Endothelial cell of umbilical vein (primary cell): ENCODE measurements around the gene IL4I1.

ENCODE experiments used
- TF ChIP-seq, protein P1 (sequence below), 2 donors: IDR thresholded peaks; 1 replicate in 1 of 2; 2 replicates in 1 of 2; pipeline ENCODE4 v1.5.1; 2011; ENCODE audit warnings: low read length in 2 of 2, mild to moderate bottlenecking in 2 of 2, moderate library complexity in 2 of 2, control low read depth in 1 of 2, inconsistent platforms in 1 of 2, low read depth in 1 of 2; ENCODE audit not compliant: insufficient read depth in 1 of 2; ENCODE audit errors: extremely low read depth in 1 of 2
- TF ChIP-seq, protein P2 (sequence below): IDR thresholded peaks from 2 replicates; pipeline ENCODE4 v1.6.1; 2011; ENCODE audit not compliant: insufficient read depth, insufficient read length

GRCh38 chr19:49866933-49867782 lies 29.5 kb downstream of the IL4I1 start, which contains the start of gene PNKP:
- TF ChIP-seq, protein P1, sequence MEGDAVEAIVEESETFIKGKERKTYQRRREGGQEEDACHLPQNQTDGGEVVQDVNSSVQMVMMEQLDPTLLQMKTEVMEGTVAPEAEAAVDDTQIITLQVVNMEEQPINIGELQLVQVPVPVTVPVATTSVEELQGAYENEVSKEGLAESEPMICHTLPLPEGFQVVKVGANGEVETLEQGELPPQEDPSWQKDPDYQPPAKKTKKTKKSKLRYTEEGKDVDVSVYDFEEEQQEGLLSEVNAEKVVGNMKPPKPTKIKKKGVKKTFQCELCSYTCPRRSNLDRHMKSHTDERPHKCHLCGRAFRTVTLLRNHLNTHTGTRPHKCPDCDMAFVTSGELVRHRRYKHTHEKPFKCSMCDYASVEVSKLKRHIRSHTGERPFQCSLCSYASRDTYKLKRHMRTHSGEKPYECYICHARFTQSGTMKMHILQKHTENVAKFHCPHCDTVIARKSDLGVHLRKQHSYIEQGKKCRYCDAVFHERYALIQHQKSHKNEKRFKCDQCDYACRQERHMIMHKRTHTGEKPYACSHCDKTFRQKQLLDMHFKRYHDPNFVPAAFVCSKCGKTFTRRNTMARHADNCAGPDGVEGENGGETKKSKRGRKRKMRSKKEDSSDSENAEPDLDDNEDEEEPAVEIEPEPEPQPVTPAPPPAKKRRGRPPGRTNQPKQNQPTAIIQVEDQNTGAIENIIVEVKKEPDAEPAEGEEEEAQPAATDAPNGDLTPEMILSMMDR (IDR thresholded peaks at IDR 0.05; ENCODE audit: extremely low read depth in 1 of 2, insufficient read depth in 1 of 2, low read depth in 1 of 2, low read length in 2 of 2): no peak
- TF ChIP-seq, protein P2, sequence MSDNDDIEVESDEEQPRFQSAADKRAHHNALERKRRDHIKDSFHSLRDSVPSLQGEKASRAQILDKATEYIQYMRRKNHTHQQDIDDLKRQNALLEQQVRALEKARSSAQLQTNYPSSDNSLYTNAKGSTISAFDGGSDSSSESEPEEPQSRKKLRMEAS: peak; percentile 52
